Nephron (organoid): Measurements from ENCODE around the gene CCAR1.
"Not testable (repeated sequence)": the region's sequence is repeated elsewhere in the genome, so short reads cannot be mapped to it uniquely, and the experiment has no call there.

ENCODE experiments used
- H3K27ac Mint-ChIP-seq, 3 experiments: 2 replicates each; pipeline ENCODE4 v1.8.0; 2020; ENCODE audit warnings: mixed read lengths in 3 of 3, mild to moderate bottlenecking in 2 of 3, moderate library complexity in 1 of 3
- H3K27me3 Mint-ChIP-seq: 2 replicates; pipeline ENCODE4 v1.8.0; 2021; ENCODE audit warnings: low read depth, mild to moderate bottlenecking, moderate library complexity, mixed read lengths
- H3K36me3 Mint-ChIP-seq: 2 replicates; pipeline ENCODE4 v1.8.0; 2020; ENCODE audit warnings: low read depth, mixed read lengths
- H3K4me1 Mint-ChIP-seq: 2 replicates; pipeline ENCODE4 v1.8.0; 2020; ENCODE audit warnings: mixed read lengths
- H3K4me3 Mint-ChIP-seq, 3 experiments: 2 replicates each; pipeline ENCODE4 v1.8.0; 2020; ENCODE audit warnings: mild to moderate bottlenecking in 3 of 3, mixed read lengths in 3 of 3, moderate library complexity in 2 of 3
- H3K9me3 Mint-ChIP-seq: 2 replicates; pipeline ENCODE4 v1.8.0; 2020; ENCODE audit warnings: mixed read lengths
- CTCF ChIP-seq, 3 experiments: fragments of 200-600 bp; sonication (generic); IDR thresholded peaks; one replicate each; pipeline ENCODE4 v1.5.0; 2021; ENCODE audit warnings: antibody characterized with exemption in 3 of 3; ENCODE audit not compliant: unreplicated experiment in 3 of 3

CCAR1 gene

DNA sequence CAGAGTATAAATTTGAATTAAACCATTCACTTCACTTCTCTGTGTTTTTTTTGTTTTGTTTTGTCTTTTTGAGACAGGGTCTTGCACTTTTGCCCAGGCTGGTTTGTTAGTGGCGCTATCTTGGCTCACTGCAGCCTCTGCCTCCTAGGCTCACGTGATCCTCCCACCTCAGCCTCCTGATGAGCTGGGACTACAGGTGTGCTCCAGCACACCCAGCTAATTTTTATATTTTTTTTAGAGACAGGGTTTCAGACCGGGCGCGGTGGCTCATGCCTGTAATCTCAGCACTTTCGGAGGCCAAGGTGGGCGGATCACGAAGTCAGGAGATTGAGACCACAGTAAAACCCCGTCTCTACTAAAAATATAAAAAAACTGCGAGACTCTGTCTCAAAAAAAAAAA, 69.4 kb downstream of the CCAR1 start:
- H3K9me3 Mint-ChIP-seq, result no peaks in the 10 kb centered on the region
- H3K27me3 Mint-ChIP-seq, result no peaks in the 10 kb centered on the region
- no peak overlapping the region for H3K4me3 Mint-ChIP-seq
- H3K36me3 Mint-ChIP-seq, result peaks cover 68% of the 10 kb centered on the region
- no peaks in the 10 kb centered on the region for H3K4me1 Mint-ChIP-seq
- H3K27ac Mint-ChIP-seq, result no peak overlapping the region
- no peak for TF ChIP-seq CTCF (IDR thresholded peaks at IDR 0.05; ENCODE audit: unreplicated experiment in 3 of 3)

DNA sequence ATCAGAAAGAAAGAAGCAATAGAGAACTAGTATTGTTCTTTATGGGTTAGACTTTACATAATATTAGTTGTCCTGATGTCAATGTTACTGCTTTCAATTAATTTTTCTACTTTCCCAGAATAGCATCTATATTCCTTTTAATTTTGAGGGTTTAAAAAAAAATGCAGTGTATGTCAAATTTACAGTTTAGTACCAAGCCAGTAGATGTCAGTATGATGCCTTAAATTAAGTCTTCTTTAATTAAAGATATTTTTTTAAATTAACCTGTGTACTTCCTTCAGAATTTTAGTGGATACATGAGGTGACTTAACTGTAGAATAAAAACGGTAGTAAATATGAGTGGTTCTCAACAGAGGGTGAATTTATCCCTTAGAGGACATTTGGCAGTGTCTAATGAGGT, 71.1 kb downstream of the CCAR1 start:
- Mint-ChIP-seq H3K4me1 (no peaks in the 10 kb centered on the region), H3K4me3 (no peak overlapping the region), H3K27me3 (no peaks in the 10 kb centered on the region), H3K36me3 (peaks cover 60% of the 10 kb centered on the region), H3K27ac (no peak overlapping the region), H3K9me3 (no peaks in the 10 kb centered on the region)
- TF ChIP-seq CTCF (IDR thresholded peaks at IDR 0.05; ENCODE audit: unreplicated experiment in 3 of 3), result peak; percentile 20 to 34 (median 32)

GRCh38 chr10:68795886-68796532, 75.0 kb downstream of the CCAR1 start:
- no peak overlapping the region for H3K4me3 Mint-ChIP-seq

DNA sequence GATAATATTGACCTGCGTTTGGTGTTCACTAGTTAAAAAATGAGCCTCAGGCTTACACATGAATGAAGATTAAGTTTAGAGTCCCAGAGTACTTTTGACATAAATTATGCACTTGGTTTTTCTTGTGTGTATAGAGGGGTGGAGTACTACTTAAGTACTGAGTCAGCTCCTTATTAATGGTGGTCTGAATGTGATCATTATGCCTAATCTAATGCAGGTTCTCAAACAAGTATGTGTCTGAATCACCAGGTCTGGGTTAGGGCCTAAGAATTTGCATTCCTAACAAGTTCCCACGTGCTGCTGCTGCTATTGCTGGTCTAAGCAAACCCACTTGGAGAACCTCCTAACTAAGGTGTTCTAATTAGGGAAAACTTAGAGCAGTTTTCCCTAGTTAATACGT, 75.6 kb downstream of the CCAR1 start:
- no peaks in the 10 kb centered on the region for H3K4me1 Mint-ChIP-seq
- H3K4me3 Mint-ChIP-seq, result no peak overlapping the region
- peaks cover 48% of the 10 kb centered on the region for H3K36me3 Mint-ChIP-seq
- peak overlapping the region in 1 of 3 experiments; percentile 23 for H3K27ac Mint-ChIP-seq
- H3K9me3 Mint-ChIP-seq, result no peaks in the 10 kb centered on the region
- no peak for TF ChIP-seq CTCF (IDR thresholded peaks at IDR 0.05; ENCODE audit: unreplicated experiment in 3 of 3)
- H3K27me3 Mint-ChIP-seq, result no peaks in the 10 kb centered on the region

More at GRCh38 chr10:68795886-68796532, 75.0 kb downstream of the CCAR1 start:
- TF ChIP-seq CTCF (IDR thresholded peaks at IDR 0.05; ENCODE audit: unreplicated experiment in 3 of 3), result no peak
- Mint-ChIP-seq H3K4me1 (no peaks in the 10 kb centered on the region), H3K27me3 (no peaks in the 10 kb centered on the region), H3K27ac (no peak overlapping the region), H3K36me3 (peaks cover 52% of the 10 kb centered on the region), H3K9me3 (no peaks in the 10 kb centered on the region)

- H3K27me3 Mint-ChIP-seq, result no peaks in the 10 kb centered on the region
- no peak overlapping the region for H3K4me3 Mint-ChIP-seq
- H3K36me3 Mint-ChIP-seq, result peaks cover 26% of the 10 kb centered on the region
- H3K27ac Mint-ChIP-seq, result no peak overlapping the region
- H3K9me3 Mint-ChIP-seq, result no peaks in the 10 kb centered on the region
- no peaks in the 10 kb centered on the region for H3K4me1 Mint-ChIP-seq
- TF ChIP-seq CTCF (IDR thresholded peaks at IDR 0.05; ENCODE audit: unreplicated experiment in 3 of 3), result no peak
These were observed 79.2 kb downstream of the CCAR1 start for GRCh38 chr10:68800211-68800610.

DNA sequence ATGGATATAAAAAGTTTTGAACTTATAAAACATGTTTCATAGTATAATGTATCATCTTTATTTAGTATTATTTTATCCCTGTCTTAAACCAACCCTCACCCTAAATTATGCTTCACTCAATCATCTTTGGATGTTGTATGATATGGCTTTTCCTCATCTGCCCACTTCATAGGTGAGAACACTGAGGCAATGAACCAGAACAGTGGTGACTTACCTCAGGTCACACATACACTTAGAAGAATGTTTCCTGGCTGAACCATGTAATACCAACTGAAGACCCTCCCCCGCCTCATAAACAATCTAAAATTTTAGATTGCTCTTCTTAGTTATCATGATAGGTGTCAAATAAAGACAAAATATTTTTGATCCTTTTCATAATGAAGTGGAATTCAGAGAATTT, 83.7 kb downstream of the CCAR1 start:
- no peak for TF ChIP-seq CTCF (IDR thresholded peaks at IDR 0.05; ENCODE audit: unreplicated experiment in 3 of 3)
- H3K4me1 Mint-ChIP-seq, result no peaks in the 10 kb centered on the region
- no peaks in the 10 kb centered on the region for H3K27me3 Mint-ChIP-seq
- H3K9me3 Mint-ChIP-seq, result no peaks in the 10 kb centered on the region
- no peak overlapping the region for H3K27ac Mint-ChIP-seq
- H3K36me3 Mint-ChIP-seq, result peaks cover 7% of the 10 kb centered on the region
- no peak overlapping the region for H3K4me3 Mint-ChIP-seq

DNA sequence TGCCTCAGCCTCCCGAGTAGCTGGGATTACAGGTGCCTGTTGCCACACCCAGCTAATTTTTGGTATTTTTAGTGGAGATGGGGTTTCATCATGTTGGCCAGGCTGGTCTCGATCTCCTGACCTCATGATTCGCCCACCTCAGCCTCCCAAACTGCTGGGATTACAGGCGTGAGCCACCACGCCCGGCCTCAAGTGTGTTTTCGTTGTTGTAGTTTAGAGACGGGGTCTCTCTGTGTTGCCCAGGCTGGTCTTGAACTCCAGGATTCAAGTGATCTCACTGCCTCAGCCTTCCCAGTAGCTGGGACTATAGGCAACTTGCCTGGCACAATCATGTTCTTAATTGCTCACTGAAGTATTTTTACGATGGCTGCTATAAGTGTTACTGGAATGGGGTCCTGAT, 89.8 kb downstream of the CCAR1 start:
- H3K4me1 Mint-ChIP-seq, H3K36me3 Mint-ChIP-seq: not testable (repeated sequence)

More for the DNA sequence above, 89.8 kb downstream of the CCAR1 start:
- not testable (repeated sequence) for H3K27me3 Mint-ChIP-seq, H3K9me3 Mint-ChIP-seq, H3K4me3 Mint-ChIP-seq, H3K27ac Mint-ChIP-seq
